H1 (cell line): ENCODE results near the gene ULK1. TPM values are rescaled to one million over a fixed set of nuclear protein-coding genes. Genes with fewer than 3 reads are reported as not detected.
"Not testable (repeated sequence)": the region's sequence is repeated elsewhere in the genome, so short reads cannot be mapped to it uniquely, and the experiment has no call there.

ENCODE experiments used
- CTCF ChIA-PET: fragments of 300-600 bp; sonication (Branson Sonifier 250); formaldehyde crosslinking; loops from one replicate; lab custom pipeline; 2021; ENCODE audit not compliant: partially characterized antibody; lab: Charles Lee
- POLR2A ChIA-PET: fragments of 300-600 bp; sonication (Branson Sonifier 250); formaldehyde crosslinking; loops from one replicate; lab custom pipeline; 2021; ENCODE audit warnings: inconsistent platforms; ENCODE audit not compliant: partially characterized antibody; lab: Charles Lee
- DNase-seq, 2 experiments: peaks; one replicate each; pipeline versions ENCODE4 v3.0.0 to v3.0.0-alpha.2; 2010 to 2022; ENCODE audit warnings: low spot score in 2 of 2, low read depth in 1 of 2, mixed read lengths in 1 of 2
- FAIRE-seq: peaks from 2 replicates; lab custom pipeline; 2011; peaks lifted over from hg19 to GRCh38; lab: Jason Lieb, UNC
- H2AFZ ChIP-seq: 2 replicates; pipeline ENCODE4 v1.8.1; 2012; ENCODE audit warnings: low read length, inconsistent platforms
- H2AK5ac ChIP-seq: 2 replicates; pipeline ENCODE4 v1.6.1; 2013; ENCODE audit warnings: low read depth, low read length
- H2BK120ac ChIP-seq: replicated peaks from 2 replicates; pipeline ENCODE3; 2013; ENCODE audit warnings: low read depth, low read length, inconsistent platforms
- H2BK12ac ChIP-seq: 2 replicates; pipeline ENCODE4 v1.6.1; 2013; ENCODE audit warnings: low read depth, low read length
- H2BK15ac ChIP-seq: 2 replicates; pipeline ENCODE4 v1.6.1; 2013; ENCODE audit warnings: low read length
- H2BK20ac ChIP-seq: 2 replicates; pipeline ENCODE4 v1.6.1; 2013; ENCODE audit warnings: low read length
- H2BK5ac ChIP-seq: 2 replicates; pipeline ENCODE4 v1.6.1; 2013; ENCODE audit warnings: low read depth, low read length
- H3K14ac ChIP-seq: 2 replicates; pipeline ENCODE4 v1.6.1; 2013; ENCODE audit warnings: inconsistent platforms; ENCODE audit not compliant: insufficient read length
- H3K18ac ChIP-seq: 2 replicates; pipeline ENCODE4 v1.6.1; 2013; ENCODE audit warnings: low read length; ENCODE audit errors: extremely low read depth
- H3K23ac ChIP-seq: 2 replicates; pipeline ENCODE4 v1.6.1; 2013; ENCODE audit warnings: inconsistent platforms; ENCODE audit not compliant: insufficient read length
- H3K23me2 ChIP-seq: 2 replicates; pipeline ENCODE4 v1.6.1; 2013; ENCODE audit warnings: low read depth, low read length
- H3K27ac ChIP-seq: 2 replicates; pipeline ENCODE4 v1.6.1; 2011; ENCODE audit warnings: low read depth, low read length, inconsistent platforms
- H3K27me3 ChIP-seq, 4 experiments: replicated peaks in 1 of 4; 1 replicate in 1 of 4; 2 replicates in 3 of 4; pipeline versions ENCODE4 v1.6.1 to v1.8.1; 2011 to 2013; ENCODE audit warnings: low read length in 3 of 4, mild to moderate bottlenecking in 3 of 4, inconsistent platforms in 2 of 4, mixed read lengths in 2 of 4, moderate library complexity in 1 of 4; ENCODE audit not compliant: control insufficient read depth in 3 of 4, insufficient read depth in 3 of 4; ENCODE audit errors: extremely low read depth in 1 of 4
- H3K36me3 ChIP-seq, 4 experiments: 2 replicates each; pipeline versions ENCODE4 v1.6.1 to v1.8.1; 2011 to 2013; ENCODE audit warnings: mild to moderate bottlenecking in 4 of 4, low read length in 3 of 4, moderate library complexity in 2 of 4, control low read depth in 1 of 4, inconsistent platforms in 1 of 4; ENCODE audit not compliant: insufficient read depth in 4 of 4, control insufficient read depth in 2 of 4
- H3K4ac ChIP-seq: replicated peaks from 2 replicates; pipeline ENCODE3; 2013; ENCODE audit warnings: low read length, low read depth, mixed read lengths, inconsistent platforms; ENCODE audit not compliant: insufficient read length
- H3K4me1 ChIP-seq, 4 experiments: replicated peaks in 1 of 4; 1 replicate in 1 of 4; 2 replicates in 3 of 4; pipeline versions ENCODE4 v1.6.1 to v1.8.1; 2011 to 2013; ENCODE audit warnings: low read length in 3 of 4, inconsistent platforms in 2 of 4, mixed read lengths in 1 of 4; ENCODE audit not compliant: insufficient read depth in 4 of 4, control insufficient read depth in 3 of 4
- H3K4me2 ChIP-seq, 2 experiments: 2 replicates each; pipeline versions ENCODE4 v1.6.1 to v1.8.1; 2011 to 2013; ENCODE audit warnings: low read depth in 2 of 2, low read length in 2 of 2, control low read depth in 1 of 2, inconsistent platforms in 1 of 2, mild to moderate bottlenecking in 1 of 2; ENCODE audit not compliant: insufficient read depth in 1 of 2
- H3K4me3 ChIP-seq, 4 experiments: fragments of 200-600, 300-600 bp in 1 of 4; sonication (generic), shearing (Covaris generic), sonication (Bioruptor Twin) in 1 of 4; 2 replicates each; pipeline versions ENCODE4 v1.5.1 to v1.8.1; 2011 to 2016; ENCODE audit warnings: low read length in 4 of 4, low read depth in 3 of 4, control low read depth in 2 of 4, inconsistent platforms in 2 of 4, mild to moderate bottlenecking in 2 of 4, mixed read lengths in 1 of 4, moderate library complexity in 1 of 4; ENCODE audit not compliant: insufficient read depth in 2 of 4; ENCODE audit errors: extremely low read depth in 1 of 4
- H3K56ac ChIP-seq: replicated peaks from 2 replicates; pipeline ENCODE3; 2013; ENCODE audit warnings: low read depth, mild to moderate bottlenecking, mixed read lengths, low read length, inconsistent platforms; ENCODE audit not compliant: insufficient read length
- H3K79me1 ChIP-seq: 2 replicates; pipeline ENCODE4 v1.6.1; 2013; ENCODE audit warnings: low read depth, low read length, control low read depth
- H3K79me2 ChIP-seq, 2 experiments: 2 replicates each; pipeline versions ENCODE4 v1.6.1 to v1.8.1; 2012 to 2013; ENCODE audit warnings: low read length in 2 of 2, mild to moderate bottlenecking in 2 of 2, inconsistent platforms in 1 of 2; ENCODE audit not compliant: insufficient read depth in 2 of 2, control insufficient read depth in 1 of 2
- H3K9ac ChIP-seq, 4 experiments: replicated peaks in 1 of 4; 1 replicate in 1 of 4; 2 replicates in 3 of 4; pipeline versions ENCODE4 v1.6.1 to v1.8.1; 2011 to 2013; ENCODE audit warnings: low read depth in 3 of 4, low read length in 3 of 4, control low read depth in 2 of 4, mild to moderate bottlenecking in 2 of 4, moderate library complexity in 2 of 4, inconsistent platforms in 1 of 4; ENCODE audit errors: extremely low read depth in 1 of 4
- H3K9me3 ChIP-seq, 2 experiments: 2 replicates each; pipeline versions ENCODE4 v1.6.1 to v1.8.1; 2012 to 2013; ENCODE audit warnings: mild to moderate bottlenecking in 2 of 2, moderate library complexity in 2 of 2, control low read depth in 1 of 2, inconsistent platforms in 1 of 2, low read depth in 1 of 2, low read length in 1 of 2, mixed read lengths in 1 of 2; ENCODE audit not compliant: insufficient read depth in 2 of 2
- H4K20me1 ChIP-seq, 2 experiments: replicated peaks in 1 of 2; 2 replicates each; pipeline versions ENCODE3 to v1.8.1; 2011 to 2013; ENCODE audit warnings: inconsistent platforms in 2 of 2, low read length in 2 of 2, mild to moderate bottlenecking in 1 of 2; ENCODE audit not compliant: insufficient read depth in 2 of 2, control insufficient read depth in 1 of 2
- H4K5ac ChIP-seq: 2 replicates; pipeline ENCODE4 v1.6.1; 2013; ENCODE audit warnings: low read length, low read depth, mixed read lengths, inconsistent platforms; ENCODE audit not compliant: insufficient read length
- H4K8ac ChIP-seq: 2 replicates; pipeline ENCODE4 v1.8.0; 2013; ENCODE audit warnings: mild to moderate bottlenecking, moderate library complexity, low read length, inconsistent platforms; ENCODE audit not compliant: insufficient read depth; ENCODE audit errors: extremely low read depth
- H4K91ac ChIP-seq: replicated peaks from 2 replicates; pipeline ENCODE3; 2013; ENCODE audit warnings: low read length, mixed read lengths, inconsistent platforms; ENCODE audit not compliant: insufficient read length
- WGBS, 2 experiments: shearing (Covaris generic) in 1 of 2; methylation state at CpG; one replicate each; pipeline versions ENCODE4 v1.1.6 to v1.1.7; 2013 to 2015; ENCODE audit warnings: low lambda C conversion rate in 2 of 2, mixed read lengths in 2 of 2, inconsistent platforms in 1 of 2, low coverage in 1 of 2, missing lambda C conversion rate in 1 of 2; ENCODE audit not compliant: insufficient replicate concordance in 2 of 2, insufficient coverage in 1 of 2, insufficient read length in 1 of 2; ENCODE audit errors: extremely low coverage in 1 of 2, missing lambda C conversion rate in 1 of 2; 5-methylcytosine and 5-hydroxymethylcytosine counted together
- polyA plus RNA-seq, 7 experiments: library from polyadenylated mRNA; depleted of rRNA in 3 of 7; stranded (reverse) in 5 of 7; unstranded in 2 of 7; fragments of >200 nt in 5 of 7; fragments of 200-250 nt in 2 of 7; gene quantifications; 1 replicate in 5 of 7; 2 replicates in 1 of 7; 4 replicates in 1 of 7; pipeline versions ENCODE4 v1.2.1 to v1.2.3, GENCODE V29; 2011 to 2013; ENCODE audit warnings: missing spikeins in 2 of 7, mixed read lengths in 2 of 7
- total RNA-seq: library from RNA; stranded (reverse); fragmentation: NEBNext Ultra II Directional; extraction: Animal tissue kit (Norgen Biotek cat#: 25700); gene quantifications from 2 replicates; pipeline ENCODE4 v1.2.1, GENCODE V29; 2021

ULK1 gene
- total and polyA plus RNA-seq, 2 of the 8 experiments (the other 6 are each of a cell fraction or from before 2014, with no cell fraction given): 13.0 to 44.1 TPM

GRCh38 chr12:131878436-131878835, 16.0 kb upstream of the ULK1 start:
- H3K4me2 ChIP-seq, CTCF ChIA-PET, H2BK120ac ChIP-seq, H3K36me3 ChIP-seq, H3K9me3 ChIP-seq, H4K91ac ChIP-seq, H3K14ac ChIP-seq, H2BK15ac ChIP-seq, H3K4ac ChIP-seq, H2AK5ac ChIP-seq, H3K79me2 ChIP-seq, H3K4me3 ChIP-seq, H3K56ac ChIP-seq, H2BK12ac ChIP-seq, H3K4me1 ChIP-seq, FAIRE-seq, DNase-seq, H3K27ac ChIP-seq, H3K79me1 ChIP-seq, H4K8ac ChIP-seq, H3K18ac ChIP-seq, POLR2A ChIA-PET, H2AFZ ChIP-seq, H3K23ac ChIP-seq, H2BK20ac ChIP-seq, H3K23me2 ChIP-seq, H4K20me1 ChIP-seq, H4K5ac ChIP-seq, H3K9ac ChIP-seq, H3K27me3 ChIP-seq, H2BK5ac ChIP-seq: not testable (repeated sequence)
- WGBS, 2 experiments: 75% methylated on average over 3 of the region's 3 CpGs; no CpG with 5 or more reads in 1 of the 2 experiments
